GM12874 (cell line): ENCODE measurements around the gene ENTPD6.

Experiments
- TF ChIP-seq, protein P1 (sequence below): IDR thresholded peaks from 2 replicates; pipeline ENCODE4 v1.5.1; 2011; ENCODE audit warnings: low read depth, mild to moderate bottlenecking, control low read depth, low read length, moderate library complexity; ENCODE audit not compliant: insufficient read depth

The ENTPD6 gene

GRCh38 chr20:25230166-25230831 lies 34.8 kb downstream of the ENTPD6 start:
- TF ChIP-seq, protein P1, sequence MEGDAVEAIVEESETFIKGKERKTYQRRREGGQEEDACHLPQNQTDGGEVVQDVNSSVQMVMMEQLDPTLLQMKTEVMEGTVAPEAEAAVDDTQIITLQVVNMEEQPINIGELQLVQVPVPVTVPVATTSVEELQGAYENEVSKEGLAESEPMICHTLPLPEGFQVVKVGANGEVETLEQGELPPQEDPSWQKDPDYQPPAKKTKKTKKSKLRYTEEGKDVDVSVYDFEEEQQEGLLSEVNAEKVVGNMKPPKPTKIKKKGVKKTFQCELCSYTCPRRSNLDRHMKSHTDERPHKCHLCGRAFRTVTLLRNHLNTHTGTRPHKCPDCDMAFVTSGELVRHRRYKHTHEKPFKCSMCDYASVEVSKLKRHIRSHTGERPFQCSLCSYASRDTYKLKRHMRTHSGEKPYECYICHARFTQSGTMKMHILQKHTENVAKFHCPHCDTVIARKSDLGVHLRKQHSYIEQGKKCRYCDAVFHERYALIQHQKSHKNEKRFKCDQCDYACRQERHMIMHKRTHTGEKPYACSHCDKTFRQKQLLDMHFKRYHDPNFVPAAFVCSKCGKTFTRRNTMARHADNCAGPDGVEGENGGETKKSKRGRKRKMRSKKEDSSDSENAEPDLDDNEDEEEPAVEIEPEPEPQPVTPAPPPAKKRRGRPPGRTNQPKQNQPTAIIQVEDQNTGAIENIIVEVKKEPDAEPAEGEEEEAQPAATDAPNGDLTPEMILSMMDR = no peak

- TF ChIP-seq, protein P1 = no peak
Measured at GRCh38 chr20:25233016-25233772, 37.7 kb downstream of the ENTPD6 start.

DNA sequence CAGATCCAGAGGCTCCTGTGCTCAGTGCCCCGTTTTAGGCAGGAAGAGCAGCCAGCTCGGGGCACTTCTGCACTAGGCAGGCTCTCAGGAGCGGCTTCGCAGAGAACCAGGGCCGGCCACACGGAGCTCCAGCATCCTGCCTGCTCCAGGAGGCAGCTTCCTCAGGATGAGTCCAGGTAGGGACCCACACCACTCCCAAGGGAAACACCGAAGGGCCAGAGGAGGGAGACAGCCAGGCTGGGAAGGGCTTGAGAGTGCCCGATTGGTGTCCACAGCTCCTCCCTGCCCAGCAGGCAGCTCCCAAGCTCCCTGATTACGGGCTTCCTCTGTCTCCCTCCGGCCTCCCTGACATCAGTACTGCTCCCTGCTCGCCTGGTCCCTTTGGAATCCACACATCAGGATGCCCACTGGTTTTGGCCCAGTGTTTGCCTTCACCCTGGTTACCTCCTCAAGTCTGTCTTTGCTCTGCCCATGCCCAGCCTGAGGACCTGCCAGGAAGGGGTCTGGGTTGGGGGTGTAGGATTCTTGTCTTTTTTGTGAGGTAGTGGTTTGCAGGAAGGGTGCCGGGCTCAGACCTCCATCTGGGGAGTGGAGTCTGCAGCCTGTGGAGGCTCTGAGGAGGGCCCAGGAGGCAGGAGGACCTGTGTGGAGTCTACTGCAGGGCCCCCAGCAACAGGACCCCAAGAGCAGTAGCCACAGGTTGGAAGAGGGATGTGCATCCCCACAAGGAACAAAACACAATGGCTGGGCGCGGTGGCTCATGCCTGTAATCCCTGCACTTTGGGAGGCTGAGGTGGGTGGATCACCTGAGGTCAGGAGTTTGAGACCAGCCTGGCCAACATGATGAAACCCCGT lies 41.2 kb downstream of the ENTPD6 start:
- TF ChIP-seq, protein P1 = no peak

DNA sequence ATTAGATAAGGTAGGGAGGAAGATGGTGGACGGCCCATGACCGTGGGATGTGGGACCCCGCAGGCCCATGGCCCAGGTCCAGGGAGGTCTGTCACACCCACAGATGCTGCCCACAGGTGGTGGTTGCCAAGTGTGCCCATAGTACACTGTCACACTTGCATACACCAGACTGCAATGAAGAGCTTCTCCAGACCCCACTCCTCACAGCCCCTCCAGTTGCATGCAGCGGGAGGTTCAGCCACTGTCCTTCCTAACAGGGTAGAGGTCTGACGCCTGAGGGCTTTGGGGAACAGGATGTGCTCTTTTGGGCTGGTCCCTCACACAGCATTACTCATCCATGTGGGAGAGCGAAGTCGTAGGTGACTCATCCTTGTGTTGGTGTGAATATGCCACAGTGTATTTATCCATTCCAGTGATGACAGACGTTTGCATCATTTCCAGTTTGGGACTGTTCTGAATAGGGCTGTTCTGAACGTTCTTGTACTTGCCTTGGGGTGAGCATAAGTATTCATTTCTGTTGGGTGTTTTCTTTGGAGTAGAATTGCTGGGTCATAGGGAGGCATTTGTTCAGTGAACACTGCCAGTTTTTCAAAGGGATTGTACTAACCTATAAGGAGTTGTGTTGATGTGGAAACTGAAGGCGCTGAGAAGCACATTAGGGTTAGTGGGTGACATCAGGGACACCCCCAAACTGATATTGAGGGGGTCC lies 42.3 kb downstream of the ENTPD6 start:
- TF ChIP-seq, protein P1 = no peak

- TF ChIP-seq, protein P1 = no peak
Measured at GRCh38 chr20:25238319-25239037, 43.0 kb downstream of the ENTPD6 start.

DNA sequence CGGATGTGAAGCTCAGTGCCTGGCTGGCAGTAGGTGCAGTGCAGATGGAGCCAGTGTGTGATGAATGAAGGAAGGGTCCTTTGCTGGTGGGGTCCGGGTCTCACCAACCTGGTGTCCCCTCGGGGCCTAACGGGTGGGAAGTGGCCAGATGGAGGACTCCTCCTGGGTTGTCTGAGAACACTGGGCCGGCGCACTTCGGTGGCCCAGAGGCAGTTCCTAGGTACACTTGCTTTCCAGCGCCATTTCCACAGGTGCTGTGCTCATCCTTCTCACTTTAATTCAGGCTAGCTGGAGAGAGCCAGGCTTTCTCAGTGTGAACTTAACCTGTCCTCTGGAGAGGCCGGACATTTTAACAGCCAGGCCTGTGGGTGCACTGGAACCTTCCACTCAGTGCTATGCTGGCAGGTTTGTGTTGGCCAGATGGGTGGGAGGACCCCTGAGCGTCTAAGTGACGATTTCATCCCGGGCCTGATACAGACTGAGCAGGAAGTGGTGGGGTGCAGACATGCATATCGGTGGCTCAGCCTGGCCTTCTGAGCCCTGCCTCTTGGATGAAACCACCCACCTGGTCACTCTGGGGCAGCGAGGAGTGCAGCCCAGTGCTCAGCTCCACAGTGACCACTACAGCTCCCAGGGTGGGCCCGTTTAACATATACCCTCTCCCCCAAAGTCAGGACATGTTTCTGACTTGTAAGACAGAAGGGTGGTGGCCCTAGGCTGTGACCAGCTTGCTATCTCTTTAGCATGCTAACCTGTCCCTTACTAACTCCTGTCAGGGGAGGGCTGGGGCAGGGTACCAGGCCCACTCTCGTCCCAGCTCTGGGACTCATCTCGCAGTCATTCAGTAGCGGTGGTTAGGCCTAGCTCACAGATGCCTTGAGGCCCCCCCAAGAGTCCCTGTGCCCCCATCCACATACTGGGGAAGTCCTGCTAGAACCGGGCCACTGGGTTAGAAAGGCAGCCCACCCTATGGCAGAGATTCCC lies 44.2 kb downstream of the ENTPD6 start:
- TF ChIP-seq, protein P1 = no peak
